HEK293 (cell line): ENCODE data around the gene FGF8.

ENCODE experiments used
- GLI2 ChIP-seq: fragments of 450-650 bp; formaldehyde crosslinking; IDR thresholded peaks from 2 replicates; pipeline ENCODE4; 2017; ENCODE audit warnings: missing biosample characterization, missing genetic modification characterization, low read depth, borderline replicate concordance
- GLIS2 ChIP-seq: fragments of 450-650 bp; formaldehyde crosslinking; IDR thresholded peaks from 2 replicates; pipeline ENCODE4 v1.5.1; 2016; ENCODE audit warnings: missing biosample characterization, missing genetic modification characterization
- HOXD13 ChIP-seq: sonication (generic); formaldehyde crosslinking; IDR thresholded peaks from 2 replicates; pipeline ENCODE4 v1.8.0; 2022; ENCODE audit warnings: missing genetic modification reagents, borderline replicate concordance
- KLF10 ChIP-seq: fragments of 450-650 bp; IDR thresholded peaks from 2 replicates; pipeline ENCODE4 v1.5.1; 2018; ENCODE audit warnings: missing biosample characterization, mild to moderate bottlenecking, missing genetic modification characterization
- MZF1 ChIP-seq: fragments of 450-650 bp; formaldehyde crosslinking; IDR thresholded peaks from 2 replicates; pipeline ENCODE4 v1.5.1; 2017; ENCODE audit warnings: missing biosample characterization, missing genetic modification characterization, borderline replicate concordance
- OSR2 ChIP-seq: fragments of 450-650 bp; formaldehyde crosslinking; IDR thresholded peaks from 2 replicates; pipeline ENCODE4 v1.5.1; 2016; ENCODE audit warnings: missing biosample characterization, missing genetic modification characterization
- ZBTB10 ChIP-seq: fragments of 450-650 bp; formaldehyde crosslinking; IDR thresholded peaks from 2 replicates; pipeline ENCODE4 v1.5.1; 2016; ENCODE audit warnings: missing biosample characterization, missing genetic modification characterization
- ZBTB26 ChIP-seq: fragments of 450-650 bp; formaldehyde crosslinking; optimal IDR thresholded peaks from 2 replicates; pipeline ENCODE3; 2016; ENCODE audit warnings: missing biosample characterization, mild to moderate bottlenecking, missing genetic modification characterization
- ZBTB48 ChIP-seq: fragments of 450-650 bp; formaldehyde crosslinking; IDR thresholded peaks from 2 replicates; pipeline ENCODE4 v1.5.1; 2016; ENCODE audit warnings: missing biosample characterization, missing genetic modification characterization
- ZFP3 ChIP-seq: fragments of 450-650 bp; formaldehyde crosslinking; IDR thresholded peaks from 2 replicates; pipeline ENCODE4 v1.5.1; 2016; ENCODE audit warnings: low read depth, missing biosample characterization, missing genetic modification characterization
- ZNF114 ChIP-seq: fragments of 450-650 bp; formaldehyde crosslinking; IDR thresholded peaks from 2 replicates; pipeline ENCODE4 v1.5.0; 2017; ENCODE audit warnings: missing biosample characterization, missing genetic modification characterization
- ZNF140 ChIP-seq: fragments of 450-650 bp; formaldehyde crosslinking; IDR thresholded peaks from 2 replicates; pipeline ENCODE4 v1.5.1; 2016; ENCODE audit warnings: missing biosample characterization, missing genetic modification characterization
- ZNF18 ChIP-seq: fragments of 450-650 bp; formaldehyde crosslinking; IDR thresholded peaks from 2 replicates; pipeline ENCODE4 v1.5.1; 2016; ENCODE audit warnings: missing biosample characterization, missing genetic modification characterization
- ZNF184 ChIP-seq: fragments of 450-650 bp; IDR thresholded peaks from 2 replicates; pipeline ENCODE4 v1.5.1; 2018; ENCODE audit warnings: missing biosample characterization, mild to moderate bottlenecking, missing genetic modification characterization
- ZNF2 ChIP-seq: fragments of 450-650 bp; formaldehyde crosslinking; IDR thresholded peaks from 2 replicates; pipeline ENCODE4 v1.5.1; 2016; ENCODE audit warnings: missing biosample characterization, missing genetic modification characterization
- ZNF354C ChIP-seq: fragments of 450-650 bp; formaldehyde crosslinking; IDR thresholded peaks from 2 replicates; pipeline ENCODE4 v1.5.1; 2016; ENCODE audit warnings: missing biosample characterization, missing genetic modification characterization, low read depth, borderline replicate concordance
- ZNF404 ChIP-seq: fragments of 450-650 bp; formaldehyde crosslinking; IDR thresholded peaks from 2 replicates; pipeline ENCODE4 v1.5.1; 2017; ENCODE audit warnings: missing biosample characterization, missing genetic modification characterization
- ZNF596 ChIP-seq: fragments of 450-650 bp; IDR thresholded peaks from 2 replicates; pipeline ENCODE4 v1.5.0; 2018; ENCODE audit warnings: missing biosample characterization, mild to moderate bottlenecking, missing genetic modification characterization, moderate library complexity
- ZNF621 ChIP-seq: fragments of 450-650 bp; formaldehyde crosslinking; IDR thresholded peaks from 2 replicates; pipeline ENCODE4 v1.5.1; 2017; ENCODE audit warnings: missing biosample characterization, missing genetic modification characterization
- ZNF623 ChIP-seq: fragments of 450-650 bp; formaldehyde crosslinking; IDR thresholded peaks from 2 replicates; pipeline ENCODE4 v1.5.1; 2016; ENCODE audit warnings: missing biosample characterization, missing genetic modification characterization
- ZXDB ChIP-seq: fragments of 450-650 bp; formaldehyde crosslinking; IDR thresholded peaks from 2 replicates; pipeline ENCODE4 v1.5.1; 2016; ENCODE audit warnings: missing biosample characterization, missing genetic modification characterization
- TF ChIP-seq, protein P1 (sequence below): sonication (generic); formaldehyde crosslinking; IDR thresholded peaks from 2 replicates; pipeline ENCODE4 v1.8.1; 2022; ENCODE audit warnings: mild to moderate bottlenecking, moderate library complexity, missing genetic modification reagents
- TF ChIP-seq, protein P2 (sequence below): fragments of 450-650 bp; formaldehyde crosslinking; IDR thresholded peaks from 2 replicates; pipeline ENCODE4 v1.5.1; 2016; ENCODE audit warnings: missing biosample characterization, missing genetic modification characterization
- TF ChIP-seq, protein P3 (sequence below): fragments of 450-650 bp; formaldehyde crosslinking; IDR thresholded peaks from 2 replicates; pipeline ENCODE4 v1.5.1; 2016; ENCODE audit warnings: missing biosample characterization, missing genetic modification characterization
- TF ChIP-seq, protein P4 (sequence below): fragments of 450-650 bp; formaldehyde crosslinking; IDR thresholded peaks from 2 replicates; pipeline ENCODE4 v1.5.1; 2016; ENCODE audit warnings: missing biosample characterization, missing genetic modification characterization
- TF ChIP-seq, protein P5 (sequence below): fragments of 450-650 bp; formaldehyde crosslinking; IDR thresholded peaks from 2 replicates; pipeline ENCODE4 v1.5.1; 2016; ENCODE audit warnings: missing biosample characterization, missing genetic modification characterization

The FGF8 gene

GRCh38 chr10:101780818-101781654 is 5.1 kb upstream of the FGF8 start (continued):
- TF ChIP-seq ZNF18 (tag by site-specific recombination) (no peak), ZNF404 (tag by site-specific recombination) (no peak), MZF1 (tag by site-specific recombination) (no peak), GLIS2 (tag by site-specific recombination) (peak; percentile 52), ZBTB26 (tag by site-specific recombination) (no peak), KLF10 (tag by site-specific recombination) (0 out of 2 replicates have a peak, but pooled peaks have one; percentile 19), ZXDB (no peak), ZBTB10 (tag by site-specific recombination) (peak; percentile 43; the same call in 1 of the 2 replicates), HOXD13 (CRISPR knock-in tag) (no peak), ZNF114 (tag by site-specific recombination) (no peak), OSR2 (tag by site-specific recombination) (no peak), ZNF184 (tag by site-specific recombination) (no peak), ZNF596 (no peak), ZBTB48 (tag by site-specific recombination) (peak; percentile 89), ZNF2 (tag by site-specific recombination) (peak; percentile 83; the same call in 1 of the 2 replicates), GLI2 (tag by site-specific recombination) (no peak), ZNF621 (no peak), ZFP3 (tag by site-specific recombination) (no peak), ZNF623 (no peak), ZNF354C (no peak), ZNF140 (tag by site-specific recombination) (no peak)
- TF ChIP-seq, protein P1, sequence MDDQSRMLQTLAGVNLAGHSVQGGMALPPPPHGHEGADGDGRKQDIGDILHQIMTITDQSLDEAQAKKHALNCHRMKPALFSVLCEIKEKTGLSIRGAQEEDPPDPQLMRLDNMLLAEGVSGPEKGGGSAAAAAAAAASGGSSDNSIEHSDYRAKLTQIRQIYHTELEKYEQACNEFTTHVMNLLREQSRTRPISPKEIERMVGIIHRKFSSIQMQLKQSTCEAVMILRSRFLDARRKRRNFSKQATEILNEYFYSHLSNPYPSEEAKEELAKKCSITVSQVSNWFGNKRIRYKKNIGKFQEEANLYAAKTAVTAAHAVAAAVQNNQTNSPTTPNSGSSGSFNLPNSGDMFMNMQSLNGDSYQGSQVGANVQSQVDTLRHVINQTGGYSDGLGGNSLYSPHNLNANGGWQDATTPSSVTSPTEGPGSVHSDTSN, result no peak
- TF ChIP-seq, protein P2, sequence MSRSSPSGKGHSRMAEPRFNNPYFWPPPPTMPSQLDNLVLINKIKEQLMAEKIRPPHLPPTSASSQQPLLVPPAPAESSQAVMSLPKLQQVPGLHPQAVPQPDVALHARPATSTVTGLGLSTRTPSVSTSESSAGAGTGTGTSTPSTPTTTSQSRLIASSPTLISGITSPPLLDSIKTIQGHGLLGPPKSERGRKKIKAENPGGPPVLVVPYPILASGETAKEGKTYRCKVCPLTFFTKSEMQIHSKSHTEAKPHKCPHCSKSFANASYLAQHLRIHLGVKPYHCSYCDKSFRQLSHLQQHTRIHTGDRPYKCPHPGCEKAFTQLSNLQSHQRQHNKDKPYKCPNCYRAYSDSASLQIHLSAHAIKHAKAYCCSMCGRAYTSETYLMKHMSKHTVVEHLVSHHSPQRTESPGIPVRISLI (tag by site-specific recombination), result no peak
- TF ChIP-seq, protein P3, sequence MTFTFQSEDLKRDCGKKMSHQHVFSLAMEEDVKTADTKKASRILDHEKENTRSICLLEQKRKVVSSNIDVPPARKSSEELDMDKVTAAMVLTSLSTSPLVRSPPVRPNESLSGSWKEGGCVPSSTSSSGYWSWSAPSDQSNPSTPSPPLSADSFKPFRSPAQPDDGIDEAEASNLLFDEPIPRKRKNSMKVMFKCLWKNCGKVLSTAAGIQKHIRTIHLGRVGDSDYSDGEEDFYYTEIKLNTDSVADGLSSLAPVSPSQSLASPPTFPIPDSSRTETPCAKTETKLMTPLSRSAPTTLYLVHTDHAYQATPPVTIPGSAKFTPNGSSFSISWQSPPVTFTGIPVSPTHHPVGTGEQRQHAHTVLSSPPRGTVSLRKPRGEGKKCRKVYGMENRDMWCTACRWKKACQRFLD, result no peak
- TF ChIP-seq, protein P4, sequence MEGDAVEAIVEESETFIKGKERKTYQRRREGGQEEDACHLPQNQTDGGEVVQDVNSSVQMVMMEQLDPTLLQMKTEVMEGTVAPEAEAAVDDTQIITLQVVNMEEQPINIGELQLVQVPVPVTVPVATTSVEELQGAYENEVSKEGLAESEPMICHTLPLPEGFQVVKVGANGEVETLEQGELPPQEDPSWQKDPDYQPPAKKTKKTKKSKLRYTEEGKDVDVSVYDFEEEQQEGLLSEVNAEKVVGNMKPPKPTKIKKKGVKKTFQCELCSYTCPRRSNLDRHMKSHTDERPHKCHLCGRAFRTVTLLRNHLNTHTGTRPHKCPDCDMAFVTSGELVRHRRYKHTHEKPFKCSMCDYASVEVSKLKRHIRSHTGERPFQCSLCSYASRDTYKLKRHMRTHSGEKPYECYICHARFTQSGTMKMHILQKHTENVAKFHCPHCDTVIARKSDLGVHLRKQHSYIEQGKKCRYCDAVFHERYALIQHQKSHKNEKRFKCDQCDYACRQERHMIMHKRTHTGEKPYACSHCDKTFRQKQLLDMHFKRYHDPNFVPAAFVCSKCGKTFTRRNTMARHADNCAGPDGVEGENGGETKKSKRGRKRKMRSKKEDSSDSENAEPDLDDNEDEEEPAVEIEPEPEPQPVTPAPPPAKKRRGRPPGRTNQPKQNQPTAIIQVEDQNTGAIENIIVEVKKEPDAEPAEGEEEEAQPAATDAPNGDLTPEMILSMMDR, result peak; percentile 93
- TF ChIP-seq, protein P5, sequence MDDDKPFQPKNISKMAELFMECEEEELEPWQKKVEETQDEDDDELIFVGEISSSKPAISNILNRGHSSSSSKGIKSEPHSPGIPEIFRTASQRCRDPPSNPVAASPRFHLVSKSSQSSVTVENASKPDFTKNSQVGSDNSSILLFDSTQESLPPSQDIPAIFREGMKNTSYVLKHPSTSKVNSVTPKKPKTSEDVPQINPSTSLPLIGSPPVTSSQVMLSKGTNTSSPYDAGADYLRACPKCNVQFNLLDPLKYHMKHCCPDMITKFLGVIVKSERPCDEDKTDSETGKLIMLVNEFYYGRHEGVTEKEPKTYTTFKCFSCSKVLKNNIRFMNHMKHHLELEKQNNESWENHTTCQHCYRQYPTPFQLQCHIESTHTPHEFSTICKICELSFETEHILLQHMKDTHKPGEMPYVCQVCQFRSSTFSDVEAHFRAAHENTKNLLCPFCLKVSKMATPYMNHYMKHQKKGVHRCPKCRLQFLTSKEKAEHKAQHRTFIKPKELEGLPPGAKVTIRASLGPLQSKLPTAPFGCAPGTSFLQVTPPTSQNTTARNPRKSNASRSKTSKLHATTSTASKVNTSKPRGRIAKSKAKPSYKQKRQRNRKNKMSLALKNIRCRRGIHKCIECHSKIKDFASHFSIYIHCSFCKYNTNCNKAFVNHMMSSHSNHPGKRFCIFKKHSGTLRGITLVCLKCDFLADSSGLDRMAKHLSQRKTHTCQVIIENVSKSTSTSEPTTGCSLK, result no peak
